HCT116 (cell line): ENCODE results near the gene CREBBP. TPM values are rescaled to one million over a fixed set of nuclear protein-coding genes. Genes with fewer than 3 reads are reported as not detected.

Experiments
- ATAC-seq: fragments of 200-7000 bp; cut with Tn5 transposase; 2 replicates; pipeline ENCODE4 v1.9.1; 2020; ENCODE audit warnings: mild to moderate bottlenecking, moderate library complexity
- BruUV-seq: library from RNA; stranded (reverse); fragments of 400-500 nt; replicated peaks from 2 replicates; lab custom pipeline; 2021; lab: Mats Ljungman, UMichigan
- CTCF ChIA-PET: fragments of 300-600 bp; sonication (Branson Sonifier 250); formaldehyde crosslinking; loops from one replicate; lab custom pipeline; 2021; ENCODE audit warnings: antibody characterized with exemption; lab: Charles Lee
- POLR2A ChIA-PET: fragments of 300-600, 350-600 bp; sonication (Branson Sonifier 250); formaldehyde crosslinking; loops from one replicate; lab custom pipeline; 2021; ENCODE audit warnings: antibody characterized with exemption; lab: Charles Lee
- RAD21 ChIA-PET, 2 experiments: fragments of 300-600 bp; sonication (Branson Sonifier 250); formaldehyde crosslinking; loops; one replicate each; lab custom pipeline; 2023; ENCODE audit warnings: low total read pairs in 2 of 2; ENCODE audit not compliant: uncharacterized antibody in 2 of 2, unreplicated experiment in 2 of 2, low non-redundant PET in 1 of 2; lab: Charles Lee
- DNase-seq: peaks from one replicate; pipeline ENCODE4 v3.0.0-alpha.2; 2010; ENCODE audit warnings: low read depth, low spot score
- H2AFZ ChIP-seq: fragments of 200-600 bp; shearing (Covaris generic), sonication (generic); 2 replicates; pipeline ENCODE4 v1.6.1; 2017; ENCODE audit warnings: low read depth, mixed run types, mixed read lengths, antibody characterized with exemption, low read length; ENCODE audit not compliant: poor library complexity, severe bottlenecking
- H3K27ac ChIP-seq: 2 replicates; pipeline ENCODE4 v1.5.1; 2012; ENCODE audit warnings: low read depth, low read length
- H3K27me3 ChIP-seq: fragments of 200-600 bp; sonication (generic); 2 replicates; pipeline ENCODE4 v1.6.1; 2016; ENCODE audit warnings: mixed run types, low read length, mixed read lengths; ENCODE audit not compliant: insufficient read depth
- H3K36me3 ChIP-seq, 2 experiments: fragments of 200-500 bp in 1 of 2; fragments of 200-600 bp in 1 of 2; sonication (Bioruptor generic) in 1 of 2; sonication (generic) in 1 of 2; 2 replicates each; pipeline versions ENCODE4 v1.5.1 to v1.6.1; 2014 to 2016; ENCODE audit warnings: low read length in 2 of 2, inconsistent platforms in 1 of 2, mixed read lengths in 1 of 2, mixed run types in 1 of 2; ENCODE audit not compliant: insufficient read depth in 2 of 2, control insufficient read depth in 1 of 2
- H3K4me1 ChIP-seq, 2 experiments: fragments of 200-600 bp in 1 of 2; sonication (generic) in 1 of 2; 2 replicates each; pipeline versions ENCODE4 v1.5.1 to v1.6.1; 2012 to 2017; ENCODE audit warnings: low read length in 2 of 2, inconsistent platforms in 1 of 2, mild to moderate bottlenecking in 1 of 2, mixed read lengths in 1 of 2, mixed run types in 1 of 2, moderate library complexity in 1 of 2; ENCODE audit not compliant: insufficient read depth in 2 of 2, control insufficient read depth in 1 of 2
- H3K4me2 ChIP-seq: fragments of 200-600 bp; sonication (generic); 2 replicates; pipeline ENCODE4 v1.6.1; 2017; ENCODE audit warnings: mixed run types, low read length, mixed read lengths
- H3K4me3 ChIP-seq, 2 experiments: fragments of 200-600 bp in 1 of 2; sonication (generic) in 1 of 2; replicated peaks in 1 of 2; 2 replicates each; pipeline ENCODE4 v1.5.1; 2011 to 2016; ENCODE audit warnings: low read length in 2 of 2, control low read depth in 1 of 2, low read depth in 1 of 2, mild to moderate bottlenecking in 1 of 2, mixed read lengths in 1 of 2, mixed run types in 1 of 2
- H3K79me2 ChIP-seq: fragments of 200-600 bp; sonication (generic); 2 replicates; pipeline ENCODE4 v1.6.1; 2017; ENCODE audit warnings: mild to moderate bottlenecking, mixed run types, low read length, moderate library complexity, mixed read lengths; ENCODE audit not compliant: insufficient read depth
- H3K9ac ChIP-seq: fragments of 200-600 bp; sonication (generic); 2 replicates; pipeline ENCODE4 v1.6.1; 2016; ENCODE audit warnings: low read length, mixed read lengths
- H3K9me2 ChIP-seq: fragments of 200-600 bp; sonication (generic), shearing (Covaris generic); 2 replicates; pipeline ENCODE4 v1.6.1; 2017; ENCODE audit warnings: mixed run types, mild to moderate bottlenecking, moderate library complexity; ENCODE audit not compliant: insufficient read depth
- H3K9me3 ChIP-seq, 2 experiments: fragments of 200-500 bp in 1 of 2; fragments of 200-600 bp in 1 of 2; sonication (Bioruptor generic) in 1 of 2; sonication (generic) in 1 of 2; 2 replicates each; pipeline ENCODE4 v1.6.1; 2014 to 2017; ENCODE audit warnings: low read length in 2 of 2, mixed read lengths in 2 of 2, inconsistent platforms in 1 of 2, low read depth in 1 of 2, mild to moderate bottlenecking in 1 of 2, mixed run types in 1 of 2, moderate library complexity in 1 of 2; ENCODE audit not compliant: control insufficient read depth in 1 of 2, insufficient read depth in 1 of 2
- H4K20me1 ChIP-seq: fragments of 200-600 bp; sonication (generic), shearing (Covaris generic); 2 replicates; pipeline ENCODE4 v1.6.1; 2017; ENCODE audit warnings: mixed run types, mild to moderate bottlenecking, moderate library complexity; ENCODE audit not compliant: insufficient read depth
- CBX3 ChIP-seq: IDR thresholded peaks from 2 replicates; pipeline ENCODE4 v1.6.1; 2012; ENCODE audit warnings: low read depth
- ELF1 ChIP-seq: IDR thresholded peaks from 2 replicates; pipeline ENCODE4 v1.6.1; 2012; ENCODE audit warnings: low read depth, borderline replicate concordance
- EZH2 ChIP-seq: fragments of 200-600 bp; sonication (generic); IDR thresholded peaks from 2 replicates; pipeline ENCODE4 v1.6.1; 2017; ENCODE audit warnings: antibody characterized with exemption, mixed run types
- JUND ChIP-seq: IDR thresholded peaks from 2 replicates; pipeline ENCODE4 v1.6.1; 2012
- POLR2A ChIP-seq: IDR thresholded peaks from 2 replicates; pipeline ENCODE4 v1.7.0; 2011; ENCODE audit warnings: borderline replicate concordance; ENCODE audit not compliant: insufficient read depth, insufficient read length; ENCODE audit errors: extremely low read depth
- POLR2AphosphoS5 ChIP-seq: IDR thresholded peaks from 2 replicates; pipeline ENCODE4 v1.6.1; 2011; ENCODE audit warnings: mild to moderate bottlenecking, low read depth, low read length, moderate library complexity
- RAD21 ChIP-seq: IDR thresholded peaks from 2 replicates; pipeline ENCODE4 v1.6.1; 2012; ENCODE audit warnings: low read depth, mild to moderate bottlenecking
- SP1 ChIP-seq: IDR thresholded peaks from 2 replicates; pipeline ENCODE4 v1.6.1; 2012; ENCODE audit warnings: low read depth
- SRF ChIP-seq: IDR thresholded peaks from 2 replicates; pipeline ENCODE4 v1.6.1; 2012; ENCODE audit warnings: low read depth
- TCF7L2 ChIP-seq: IDR thresholded peaks from 2 replicates; pipeline ENCODE4 v1.7.0; 2011; ENCODE audit warnings: borderline replicate concordance, inconsistent platforms; ENCODE audit not compliant: insufficient read depth, insufficient read length; ENCODE audit errors: extremely low read depth
- YY1 ChIP-seq: IDR thresholded peaks from 2 replicates; pipeline ENCODE4 v1.6.1; 2011; ENCODE audit warnings: low read length, low read depth, moderate library complexity, mild to moderate bottlenecking; ENCODE audit not compliant: insufficient replicate concordance; ENCODE audit errors: extremely low read depth
- ZFX ChIP-seq: fragments of 450-650 bp; IDR thresholded peaks from 2 replicates; pipeline ENCODE4 v1.6.1; 2017
- ZNF274 ChIP-seq: fragments of 200-500 bp; sonication (Bioruptor generic); IDR thresholded peaks from 2 replicates; pipeline ENCODE4 v1.6.1; 2014; ENCODE audit warnings: mild to moderate bottlenecking, low read depth, low read length, inconsistent platforms
- intact Hi-C: fragments of 100-400 bp; cut with micrococcal nuclease; formaldehyde crosslinking; loops from 2 replicates; pipeline ENCODE4 v1.10.0; 2022
- total RNA-seq: library from RNA; stranded (reverse); gene quantifications from one replicate; pipeline ENCODE4 v1.2.1, GENCODE V29; 2021; ENCODE audit not compliant: unreplicated experiment
- TF ChIP-seq, protein P1 (sequence below): IDR thresholded peaks from 2 replicates; pipeline ENCODE4 v1.6.1; 2011; ENCODE audit warnings: mild to moderate bottlenecking, low read length, moderate library complexity; ENCODE audit not compliant: insufficient replicate concordance; ENCODE audit errors: extremely low read depth
- TF ChIP-seq, protein P2 (sequence below), 3 experiments: fragments of 200-600 bp in 1 of 3; sonication (generic) in 1 of 3; IDR thresholded peaks in 2 of 3; conservative IDR thresholded peaks in 1 of 3; 2 replicates each; pipeline ENCODE4 v1.5.1; 2012 to 2017; ENCODE audit warnings: low read depth in 2 of 3, low read length in 2 of 3, antibody characterized with exemption in 1 of 3, borderline replicate concordance in 1 of 3, control low read depth in 1 of 3, mild to moderate bottlenecking in 1 of 3, mixed read lengths in 1 of 3, mixed run types in 1 of 3, moderate library complexity in 1 of 3; ENCODE audit not compliant: insufficient read depth in 1 of 3
- TF ChIP-seq, protein P3 (sequence below): IDR thresholded peaks from 2 replicates; pipeline ENCODE4 v1.6.1; 2012; ENCODE audit warnings: low read depth
- TF ChIP-seq, protein P4 (sequence below): IDR thresholded peaks from 2 replicates; pipeline ENCODE4 v1.6.1; 2012
- TF ChIP-seq, protein P5 (sequence below): IDR thresholded peaks from 2 replicates; pipeline ENCODE4 v1.6.1; 2012

The CREBBP gene
- total RNA-seq, 1 experiment from 2014 or later, result 42.7 TPM

DNA sequence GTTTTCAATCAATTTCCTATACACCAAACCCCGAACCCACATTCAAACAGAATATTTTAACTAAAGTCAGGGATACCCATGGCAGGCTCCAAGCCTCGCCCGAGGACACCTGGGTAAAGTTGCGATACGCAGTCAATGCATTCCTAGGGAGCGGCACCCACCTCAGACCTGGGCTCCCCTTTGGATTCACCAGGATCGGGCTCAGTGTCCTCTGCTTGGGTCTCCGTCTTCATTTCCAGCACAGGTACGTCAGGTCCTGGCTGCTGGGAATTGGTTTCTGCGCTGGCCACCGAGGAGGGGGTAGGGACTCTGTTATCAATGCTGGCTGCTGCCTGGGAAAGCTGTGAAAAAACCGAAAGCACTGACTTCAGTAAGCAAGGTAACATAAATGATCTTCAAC lies 111.5 kb downstream of the CREBBP start:
- no TSS peak for BruUV-seq
- Histone ChIP-seq H4K20me1 (no peaks in the 10 kb centered on the region), H3K9me3 (no peaks in the 10 kb centered on the region), H3K79me2 (no peaks in the 10 kb centered on the region; the same call in 1 of the 2 replicates), H2AFZ (no peak overlapping the region), H3K27ac (no peak overlapping the region), H3K4me1 (no peaks in the 10 kb centered on the region), H3K9me2 (no peaks in the 10 kb centered on the region), H3K4me3 (no peak overlapping the region), H3K4me2 (no peak overlapping the region), H3K36me3 (peaks cover 21 to 49% of the 10 kb centered on the region in 2 experiments), H3K9ac (no peak overlapping the region), H3K27me3 (no peaks in the 10 kb centered on the region)
- intact Hi-C loops, result no loop called here
- no peak for DNase-seq
- CTCF ChIA-PET, result no interaction called here
- ATAC-seq, result no peak
- POLR2A ChIA-PET, result no interaction called here
- RAD21 ChIA-PET, result no interaction called here
- TF ChIP-seq, protein P1, sequence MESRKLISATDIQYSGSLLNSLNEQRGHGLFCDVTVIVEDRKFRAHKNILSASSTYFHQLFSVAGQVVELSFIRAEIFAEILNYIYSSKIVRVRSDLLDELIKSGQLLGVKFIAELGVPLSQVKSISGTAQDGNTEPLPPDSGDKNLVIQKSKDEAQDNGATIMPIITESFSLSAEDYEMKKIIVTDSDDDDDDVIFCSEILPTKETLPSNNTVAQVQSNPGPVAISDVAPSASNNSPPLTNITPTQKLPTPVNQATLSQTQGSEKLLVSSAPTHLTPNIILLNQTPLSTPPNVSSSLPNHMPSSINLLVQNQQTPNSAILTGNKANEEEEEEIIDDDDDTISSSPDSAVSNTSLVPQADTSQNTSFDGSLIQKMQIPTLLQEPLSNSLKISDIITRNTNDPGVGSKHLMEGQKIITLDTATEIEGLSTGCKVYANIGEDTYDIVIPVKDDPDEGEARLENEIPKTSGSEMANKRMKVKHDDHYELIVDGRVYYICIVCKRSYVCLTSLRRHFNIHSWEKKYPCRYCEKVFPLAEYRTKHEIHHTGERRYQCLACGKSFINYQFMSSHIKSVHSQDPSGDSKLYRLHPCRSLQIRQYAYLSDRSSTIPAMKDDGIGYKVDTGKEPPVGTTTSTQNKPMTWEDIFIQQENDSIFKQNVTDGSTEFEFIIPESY, result no peak
- TF ChIP-seq POLR2AphosphoS5 (no peak), ELF1 (no peak), SP1 (no peak), ZNF274 (no peak), JUND (no peak), RAD21 (no peak), CBX3 (no peak), YY1 (no peak), ZFX (no peak), SRF (no peak), TCF7L2 (no peak), POLR2A (no peak), EZH2 (no peak)
- TF ChIP-seq, protein P2, sequence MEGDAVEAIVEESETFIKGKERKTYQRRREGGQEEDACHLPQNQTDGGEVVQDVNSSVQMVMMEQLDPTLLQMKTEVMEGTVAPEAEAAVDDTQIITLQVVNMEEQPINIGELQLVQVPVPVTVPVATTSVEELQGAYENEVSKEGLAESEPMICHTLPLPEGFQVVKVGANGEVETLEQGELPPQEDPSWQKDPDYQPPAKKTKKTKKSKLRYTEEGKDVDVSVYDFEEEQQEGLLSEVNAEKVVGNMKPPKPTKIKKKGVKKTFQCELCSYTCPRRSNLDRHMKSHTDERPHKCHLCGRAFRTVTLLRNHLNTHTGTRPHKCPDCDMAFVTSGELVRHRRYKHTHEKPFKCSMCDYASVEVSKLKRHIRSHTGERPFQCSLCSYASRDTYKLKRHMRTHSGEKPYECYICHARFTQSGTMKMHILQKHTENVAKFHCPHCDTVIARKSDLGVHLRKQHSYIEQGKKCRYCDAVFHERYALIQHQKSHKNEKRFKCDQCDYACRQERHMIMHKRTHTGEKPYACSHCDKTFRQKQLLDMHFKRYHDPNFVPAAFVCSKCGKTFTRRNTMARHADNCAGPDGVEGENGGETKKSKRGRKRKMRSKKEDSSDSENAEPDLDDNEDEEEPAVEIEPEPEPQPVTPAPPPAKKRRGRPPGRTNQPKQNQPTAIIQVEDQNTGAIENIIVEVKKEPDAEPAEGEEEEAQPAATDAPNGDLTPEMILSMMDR (IDR thresholded peaks at IDR 0.05 in 2 of 3, conservative IDR thresholded peaks at IDR 0.05 in 1 of 3; ENCODE audit: borderline replicate concordance in 1 of 3, insufficient read depth in 1 of 3, low read depth in 2 of 3, low read length in 2 of 3), result no peak
- TF ChIP-seq, protein P3, sequence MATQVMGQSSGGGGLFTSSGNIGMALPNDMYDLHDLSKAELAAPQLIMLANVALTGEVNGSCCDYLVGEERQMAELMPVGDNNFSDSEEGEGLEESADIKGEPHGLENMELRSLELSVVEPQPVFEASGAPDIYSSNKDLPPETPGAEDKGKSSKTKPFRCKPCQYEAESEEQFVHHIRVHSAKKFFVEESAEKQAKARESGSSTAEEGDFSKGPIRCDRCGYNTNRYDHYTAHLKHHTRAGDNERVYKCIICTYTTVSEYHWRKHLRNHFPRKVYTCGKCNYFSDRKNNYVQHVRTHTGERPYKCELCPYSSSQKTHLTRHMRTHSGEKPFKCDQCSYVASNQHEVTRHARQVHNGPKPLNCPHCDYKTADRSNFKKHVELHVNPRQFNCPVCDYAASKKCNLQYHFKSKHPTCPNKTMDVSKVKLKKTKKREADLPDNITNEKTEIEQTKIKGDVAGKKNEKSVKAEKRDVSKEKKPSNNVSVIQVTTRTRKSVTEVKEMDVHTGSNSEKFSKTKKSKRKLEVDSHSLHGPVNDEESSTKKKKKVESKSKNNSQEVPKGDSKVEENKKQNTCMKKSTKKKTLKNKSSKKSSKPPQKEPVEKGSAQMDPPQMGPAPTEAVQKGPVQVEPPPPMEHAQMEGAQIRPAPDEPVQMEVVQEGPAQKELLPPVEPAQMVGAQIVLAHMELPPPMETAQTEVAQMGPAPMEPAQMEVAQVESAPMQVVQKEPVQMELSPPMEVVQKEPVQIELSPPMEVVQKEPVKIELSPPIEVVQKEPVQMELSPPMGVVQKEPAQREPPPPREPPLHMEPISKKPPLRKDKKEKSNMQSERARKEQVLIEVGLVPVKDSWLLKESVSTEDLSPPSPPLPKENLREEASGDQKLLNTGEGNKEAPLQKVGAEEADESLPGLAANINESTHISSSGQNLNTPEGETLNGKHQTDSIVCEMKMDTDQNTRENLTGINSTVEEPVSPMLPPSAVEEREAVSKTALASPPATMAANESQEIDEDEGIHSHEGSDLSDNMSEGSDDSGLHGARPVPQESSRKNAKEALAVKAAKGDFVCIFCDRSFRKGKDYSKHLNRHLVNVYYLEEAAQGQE, result no peak
- TF ChIP-seq, protein P4, sequence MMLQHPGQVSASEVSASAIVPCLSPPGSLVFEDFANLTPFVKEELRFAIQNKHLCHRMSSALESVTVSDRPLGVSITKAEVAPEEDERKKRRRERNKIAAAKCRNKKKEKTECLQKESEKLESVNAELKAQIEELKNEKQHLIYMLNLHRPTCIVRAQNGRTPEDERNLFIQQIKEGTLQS, result no peak
- TF ChIP-seq, protein P5, sequence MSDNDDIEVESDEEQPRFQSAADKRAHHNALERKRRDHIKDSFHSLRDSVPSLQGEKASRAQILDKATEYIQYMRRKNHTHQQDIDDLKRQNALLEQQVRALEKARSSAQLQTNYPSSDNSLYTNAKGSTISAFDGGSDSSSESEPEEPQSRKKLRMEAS, result no peak
